ENCODE measurements around the gene SOX18.

Gene SOX18

DNA sequence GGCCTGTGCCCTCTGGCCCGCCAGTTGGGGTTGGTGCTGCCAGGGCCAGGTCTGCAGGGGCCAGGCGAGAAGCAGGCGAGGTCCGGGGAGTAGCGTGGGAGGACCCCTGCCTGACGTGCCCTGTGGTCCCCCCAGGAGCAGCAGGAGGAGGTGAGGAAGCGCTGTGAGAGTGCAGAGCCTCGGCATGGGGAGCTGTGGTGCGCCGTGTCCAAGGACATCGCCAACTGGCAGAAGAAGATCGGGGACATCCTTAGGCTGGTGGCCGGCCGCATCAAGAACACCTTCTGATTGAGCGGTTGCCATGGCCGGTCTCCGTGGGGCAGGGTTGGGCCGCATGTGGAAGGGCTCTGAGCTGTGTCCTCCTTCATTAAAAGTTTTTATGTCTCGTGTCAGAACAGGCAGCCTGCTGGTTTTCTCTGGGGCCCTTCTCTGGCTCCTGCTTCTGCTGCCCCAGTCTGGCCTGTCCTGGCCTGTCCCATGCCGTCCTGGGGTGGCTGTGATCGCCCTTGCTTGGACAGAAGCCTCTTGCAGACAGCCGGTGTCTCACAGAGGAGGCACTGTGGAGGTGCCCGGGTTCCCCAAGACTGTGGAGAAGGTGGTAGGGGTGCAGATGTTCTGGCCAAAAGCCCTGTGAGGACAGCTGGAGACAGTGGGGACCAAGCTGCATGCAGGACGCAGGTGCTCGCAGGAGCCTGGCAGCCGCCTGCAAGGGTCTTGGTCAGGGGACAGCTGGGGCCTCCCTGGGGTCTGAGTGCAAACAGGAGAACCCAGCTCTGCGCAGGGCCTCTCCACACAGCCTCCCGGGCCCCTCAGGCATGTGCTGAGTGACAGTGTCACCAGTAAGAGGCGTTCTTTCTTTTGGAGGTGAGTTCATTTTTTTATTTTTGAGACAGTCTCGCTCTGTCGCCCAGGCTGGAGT, 16.5 kb downstream of the SOX18 start:
- Histone ChIP-seq H4K20me1 (peaks cover 0 to 97% (median 55%) of the 10 kb centered on the region in 11 experiments; a peak in 20 of 22 replicates), H3K9me3 (replicated peaks in 1 of 11) (no peaks in the 10 kb centered on the region), H3K9ac (no peak overlapping the region), H3K4me1 (peaks cover 12 to 32% (median 29%) of the 10 kb centered on the region in 10 experiments; a peak in 19 of 20 replicates), H3K4me2 (no peak overlapping the region), H3K27me3 (peaks cover 7 to 23% (median 13%) of the 10 kb centered on the region in 11 experiments; a peak in 20 of 22 replicates), H3K27ac (no peak overlapping the region), H3K36me3 (peaks cover 52 to 80% (median 70%) of the 10 kb centered on the region in 11 experiments), H3K4me3 (no peak overlapping the region)
- no peak for TF ChIP-seq Cebpa-rat (IDR thresholded peaks at IDR 0.05)

DNA sequence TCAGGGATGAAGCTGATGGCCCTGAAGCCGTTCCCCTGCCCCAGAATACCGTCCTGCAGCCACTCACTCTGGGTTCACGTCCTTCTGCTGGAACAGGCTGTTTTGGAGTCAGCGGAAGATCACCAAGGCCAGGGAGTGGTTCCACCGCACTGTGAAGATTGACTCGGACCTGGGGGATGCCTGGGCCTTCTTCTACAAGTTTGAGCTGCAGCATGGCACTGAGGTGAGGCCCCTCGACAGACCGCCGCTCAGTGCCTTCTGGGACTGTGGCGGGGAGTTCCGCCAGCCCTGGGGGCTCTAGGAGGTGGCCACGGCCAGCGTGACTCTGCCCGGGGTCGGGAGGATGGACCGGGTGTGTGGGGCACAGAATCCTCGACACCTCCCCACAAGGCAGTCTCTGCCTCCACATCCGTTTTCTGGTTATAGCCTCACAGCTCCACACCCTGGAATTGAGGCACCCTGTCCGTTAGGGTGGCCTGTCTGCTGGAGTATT, 17.6 kb downstream of the SOX18 start:
- H3K36me3 ChIP-seq: peaks cover 63 to 91% (median 81%) of the 10 kb centered on the region in 11 experiments
- H3K9ac ChIP-seq: no peak overlapping the region
- peaks cover 0 to 94% (median 53%) of the 10 kb centered on the region in 11 experiments; a peak in 20 of 22 replicates for H4K20me1 ChIP-seq
- no peak overlapping the region for H3K4me3 ChIP-seq
- H3K4me1 ChIP-seq: peaks cover 12 to 21% (median 18%) of the 10 kb centered on the region in 10 experiments; a peak in 19 of 20 replicates
- no peak overlapping the region for H3K4me2 ChIP-seq
- H3K27me3 ChIP-seq: peaks cover 0 to 12% (median 2%) of the 10 kb centered on the region in 11 experiments; a peak in 16 of 22 replicates
- no peak for TF ChIP-seq Cebpa-rat (IDR thresholded peaks at IDR 0.05)
- H3K27ac ChIP-seq: no peak overlapping the region
- H3K9me3 ChIP-seq (replicated peaks in 1 of 11): no peaks in the 10 kb centered on the region

DNA sequence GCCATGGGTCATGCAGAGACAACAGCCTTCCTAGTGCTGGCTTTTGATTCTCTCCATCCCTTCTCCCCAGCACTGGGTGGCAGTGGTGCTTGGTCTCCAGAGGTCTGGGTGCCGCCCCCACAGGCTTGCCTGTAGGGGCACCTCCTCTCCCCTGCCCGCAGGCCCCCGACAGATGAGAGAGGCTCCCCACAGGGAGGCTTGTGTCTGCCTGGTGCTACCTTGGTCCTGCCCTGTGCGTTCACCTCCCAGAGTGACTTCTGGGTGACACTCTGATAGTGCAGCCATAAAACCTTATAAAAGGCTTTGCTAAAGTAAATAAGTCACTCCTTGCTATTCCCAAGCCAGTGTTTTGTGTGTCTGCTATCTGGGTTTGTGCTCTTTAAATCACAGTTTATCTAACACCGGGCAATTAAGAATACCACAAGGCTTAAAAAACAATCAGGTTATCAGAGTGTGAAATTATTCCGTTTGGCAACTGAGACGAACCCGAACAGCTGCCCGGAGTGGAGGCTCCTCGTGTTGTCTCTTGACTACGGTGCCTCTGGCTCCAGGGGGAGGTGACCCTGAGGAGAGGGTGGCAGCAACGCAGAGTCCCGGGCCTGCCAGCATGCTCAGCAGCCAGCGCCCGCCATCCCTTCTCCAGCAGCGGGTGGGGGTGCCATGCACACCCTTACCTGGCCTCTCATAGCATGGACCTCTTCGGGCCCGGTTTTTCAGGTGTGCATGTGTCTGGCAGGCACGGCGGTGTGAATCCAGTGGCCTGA, 18.9 kb downstream of the SOX18 start:
- Histone ChIP-seq H3K9me3 (replicated peaks in 1 of 11) (no peaks in the 10 kb centered on the region), H3K4me3 (no peak overlapping the region), H3K4me2 (no peak overlapping the region), H3K4me1 (peaks cover under 1 to 8% (median 5%) of the 10 kb centered on the region in 10 experiments; a peak in 17 of 20 replicates), H3K9ac (no peak overlapping the region), H3K36me3 (peaks cover 77 to 100% (median 94%) of the 10 kb centered on the region in 11 experiments), H3K27ac (no peak overlapping the region), H4K20me1 (peaks cover 0 to 88% (median 41%) of the 10 kb centered on the region in 11 experiments; a peak in 18 of 22 replicates), H3K27me3 (no peaks in the 10 kb centered on the region)
- TF ChIP-seq Cebpa-rat (IDR thresholded peaks at IDR 0.05): no peak

GRCh38 chr20:64029293-64030117, 19.9 kb downstream of the SOX18 start:
- Histone ChIP-seq H4K20me1 (peaks cover 0 to 86% (median 38%) of the 10 kb centered on the region in 11 experiments; a peak in 18 of 22 replicates), H3K9ac (no peak overlapping the region), H3K4me1 (no peaks in the 10 kb centered on the region), H3K9me3 (replicated peaks in 1 of 11) (no peaks in the 10 kb centered on the region), H3K27ac (no peak overlapping the region), H3K36me3 (peaks cover 83 to 100% (median 98%) of the 10 kb centered on the region in 11 experiments), H3K27me3 (no peaks in the 10 kb centered on the region), H3K4me3 (no peak overlapping the region), H3K4me2 (no peak overlapping the region)
- TF ChIP-seq Cebpa-rat (IDR thresholded peaks at IDR 0.05): no peak

DNA sequence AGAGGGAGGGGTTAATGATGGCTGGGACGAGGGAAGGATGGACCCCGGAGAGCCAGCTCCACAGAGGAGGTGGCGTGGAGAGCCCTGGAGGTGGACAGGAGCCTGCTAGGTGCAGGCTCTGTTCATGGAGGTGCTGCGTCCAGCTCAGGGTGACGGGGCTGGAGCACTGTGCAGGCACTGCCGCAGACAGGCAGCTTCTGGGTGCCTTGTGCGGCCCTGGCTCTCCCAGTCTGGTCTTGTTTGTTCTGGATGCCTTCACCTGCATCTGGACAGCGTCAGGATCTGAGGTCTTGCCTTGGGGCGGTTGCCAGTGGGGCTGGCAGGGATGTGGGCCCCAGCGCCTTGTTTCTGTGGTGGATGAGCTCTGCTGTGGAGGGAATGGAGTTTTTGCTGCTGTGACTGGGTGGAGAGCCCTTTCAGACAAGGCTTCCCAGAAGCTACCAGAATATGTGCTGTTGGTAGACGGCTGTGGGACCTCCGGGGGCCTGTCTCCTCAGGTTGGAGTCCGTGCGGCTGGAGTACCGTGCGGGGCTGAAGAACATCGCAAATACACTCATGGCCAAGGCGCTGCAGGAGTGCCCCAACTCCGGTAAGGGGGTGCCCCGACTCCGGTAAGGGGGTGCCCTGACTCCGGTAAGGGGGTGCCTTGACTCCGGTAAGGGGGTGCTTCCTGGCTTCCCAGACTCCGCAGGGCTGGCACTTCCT, 21.3 kb downstream of the SOX18 start:
- H3K36me3 ChIP-seq: peaks cover 91 to 100% (median 99%) of the 10 kb centered on the region in 11 experiments

GRCh38 chr20:64025826-64026412, 23.5 kb downstream of the SOX18 start:
- peaks cover 100% of the 10 kb centered on the region in 11 experiments for H3K36me3 ChIP-seq
- H3K9ac ChIP-seq: no peak overlapping the region
- H3K27ac ChIP-seq: no peak overlapping the region

More for the DNA sequence above, 21.3 kb downstream of the SOX18 start:
- Histone ChIP-seq H3K9me3 (replicated peaks in 1 of 11) (no peaks in the 10 kb centered on the region), H3K4me1 (no peaks in the 10 kb centered on the region), H4K20me1 (peaks cover 0 to 85% (median 42%) of the 10 kb centered on the region in 11 experiments; a peak in 18 of 22 replicates), H3K9ac (no peak overlapping the region), H3K4me2 (no peak overlapping the region), H3K27ac (no peak overlapping the region), H3K27me3 (no peaks in the 10 kb centered on the region), H3K4me3 (no peak overlapping the region)
- no peak for TF ChIP-seq Cebpa-rat (IDR thresholded peaks at IDR 0.05)

DNA sequence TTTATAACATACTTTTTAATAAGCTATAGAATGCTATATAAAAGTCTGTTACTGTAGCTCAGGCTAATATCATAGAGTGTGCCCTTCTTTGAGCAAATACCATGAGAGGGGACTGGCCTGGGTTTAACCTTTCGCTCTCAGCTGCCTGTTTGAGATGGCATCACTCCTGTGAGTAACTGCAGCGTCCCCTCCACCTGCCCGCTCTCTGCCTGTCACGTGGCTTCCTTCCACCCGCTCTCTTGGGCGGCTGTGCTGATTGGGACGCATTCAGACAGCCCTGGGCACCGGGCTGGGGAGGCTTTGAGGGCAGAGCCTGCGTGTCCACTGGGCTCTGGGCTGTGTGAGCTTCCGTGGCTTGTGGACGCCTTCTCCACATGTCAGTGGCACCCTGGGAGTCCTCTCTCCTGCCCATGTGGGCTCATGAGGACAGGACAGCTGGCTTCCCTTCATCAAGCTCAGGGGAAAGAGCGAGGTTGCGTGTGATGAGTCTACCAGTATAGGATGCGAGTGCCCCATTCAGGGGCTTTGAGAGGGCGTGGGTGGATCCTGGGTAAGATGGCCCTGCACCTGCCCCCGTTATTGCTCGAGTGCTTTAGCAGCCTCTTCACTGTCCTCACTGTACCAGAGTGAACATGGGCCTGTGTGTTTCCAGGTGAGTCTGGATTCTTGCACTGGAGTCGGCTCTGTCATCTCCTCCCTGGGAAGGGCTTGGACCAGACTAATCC, 24.2 kb downstream of the SOX18 start:
- Histone ChIP-seq H3K4me1 (no peaks in the 10 kb centered on the region), H3K27me3 (no peaks in the 10 kb centered on the region), H3K4me2 (no peak overlapping the region), H3K36me3 (peaks cover 99 to 100% (median 100%) of the 10 kb centered on the region in 11 experiments), H3K4me3 (no peak overlapping the region), H3K9ac (no peak overlapping the region), H3K27ac (no peak overlapping the region), H3K9me3 (replicated peaks in 1 of 11) (no peaks in the 10 kb centered on the region), H4K20me1 (peaks cover 10 to 86% (median 52%) of the 10 kb centered on the region in 11 experiments; a peak in 20 of 22 replicates)
- TF ChIP-seq Cebpa-rat (IDR thresholded peaks at IDR 0.05): no peak

More at GRCh38 chr20:64025826-64026412, 23.5 kb downstream of the SOX18 start:
- H4K20me1 ChIP-seq: peaks cover 12 to 86% (median 53%) of the 10 kb centered on the region in 11 experiments; a peak in 20 of 22 replicates
- H3K4me3 ChIP-seq: no peak overlapping the region
- H3K9me3 ChIP-seq (replicated peaks in 1 of 11): no peaks in the 10 kb centered on the region
- H3K27me3 ChIP-seq: no peaks in the 10 kb centered on the region
- TF ChIP-seq Cebpa-rat (IDR thresholded peaks at IDR 0.05): no peak
- H3K4me1 ChIP-seq: no peaks in the 10 kb centered on the region
- no peak overlapping the region for H3K4me2 ChIP-seq

Measured in BLaER1 treated with 17β-estradiol and CSF1 and Interleukin-3, amounts not matched to agents 10 nM and 100 nM (cell line).